Tibial artery (tissue), 4 donors: Measurements from ENCODE around the gene UQCC2.

Source experiments
- DNase-seq, 2 donors: peaks; one replicate each; pipeline ENCODE4 v3.0.0-alpha.2; 2019
- H3K27ac ChIP-seq, 2 donors: fragments of 200-600 bp; sonication (generic) in 1 of 2; 1 replicate in 1 of 2; 2 replicates in 1 of 2; pipeline ENCODE4 v1.5.1; 2018 to 2019; ENCODE audit warnings: mild to moderate bottlenecking in 1 of 2
- H3K27me3 ChIP-seq, 2 donors: fragments of 200-600 bp; sonication (generic) in 1 of 2; one replicate each; pipeline versions ENCODE4 v1.5.1 to v1.6.0; 2016 to 2019
- H3K36me3 ChIP-seq, 3 donors: fragments of 200-600 bp; sonication (generic) in 2 of 3; one replicate each; pipeline ENCODE4 v1.5.1; 2016 to 2019; ENCODE audit warnings: mild to moderate bottlenecking in 2 of 3
- H3K4me1 ChIP-seq, 4 donors: fragments of 200-600 bp; sonication (generic) in 2 of 4; 1 replicate in 3 of 4; 2 replicates in 1 of 4; pipeline ENCODE4 v1.5.1; 2016 to 2019
- H3K4me3 ChIP-seq, 2 donors: fragments of 200-600 bp; sonication (generic) in 1 of 2; 1 replicate in 1 of 2; 2 replicates in 1 of 2; pipeline ENCODE4 v1.5.1; 2018 to 2019; ENCODE audit warnings: mild to moderate bottlenecking in 2 of 2
- H3K9me3 ChIP-seq, 3 donors: fragments of 200-600 bp; sonication (generic) in 1 of 3; one replicate each; pipeline ENCODE4 v1.5.1; 2016 to 2019
- intact Hi-C: fragments of 100-400 bp; cut with DNase I; formaldehyde crosslinking; loops from one replicate; pipeline ENCODE4 v1.15.0; 2023; ENCODE audit warnings: low total_unique reads
- TF ChIP-seq, protein P1 (sequence below), 2 experiments: fragments of 200-600 bp in 1 of 2; fragments of 450-650 bp in 1 of 2; IDR thresholded peaks; one replicate each; pipeline ENCODE4 v1.5.1; 2017 to 2019; ENCODE audit warnings: antibody characterized with exemption in 2 of 2, mild to moderate bottlenecking in 1 of 2, moderate library complexity in 1 of 2

Gene UQCC2

DNA sequence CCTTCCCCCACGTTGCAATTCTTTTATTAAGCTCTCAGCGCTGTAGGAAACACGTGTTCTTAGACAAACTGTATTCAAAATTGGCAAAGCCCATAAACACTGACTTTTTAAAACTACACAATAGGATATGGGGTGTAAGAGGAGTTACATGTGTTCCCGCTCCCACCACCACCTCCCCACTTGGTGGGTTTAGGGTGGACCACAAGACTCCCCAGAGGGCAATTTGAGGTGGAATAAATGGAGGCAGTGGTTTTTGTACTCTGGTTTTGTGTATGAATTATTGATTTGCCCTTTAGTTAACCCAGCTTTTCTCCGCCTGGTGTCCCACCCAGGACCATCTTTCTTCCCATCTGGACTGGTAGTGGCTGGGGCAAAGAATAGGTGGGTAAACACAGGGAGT is 3.7 kb downstream of the UQCC2 start:
- H3K9me3 ChIP-seq: no peaks in the 10 kb centered on the region
- no peak overlapping the region for H3K4me3 ChIP-seq
- intact Hi-C loops: no loop called here
- peaks cover 0 to 4% (median 0%) of the 10 kb centered on the region in 3 donors for H3K36me3 ChIP-seq
- TF ChIP-seq, protein P1, sequence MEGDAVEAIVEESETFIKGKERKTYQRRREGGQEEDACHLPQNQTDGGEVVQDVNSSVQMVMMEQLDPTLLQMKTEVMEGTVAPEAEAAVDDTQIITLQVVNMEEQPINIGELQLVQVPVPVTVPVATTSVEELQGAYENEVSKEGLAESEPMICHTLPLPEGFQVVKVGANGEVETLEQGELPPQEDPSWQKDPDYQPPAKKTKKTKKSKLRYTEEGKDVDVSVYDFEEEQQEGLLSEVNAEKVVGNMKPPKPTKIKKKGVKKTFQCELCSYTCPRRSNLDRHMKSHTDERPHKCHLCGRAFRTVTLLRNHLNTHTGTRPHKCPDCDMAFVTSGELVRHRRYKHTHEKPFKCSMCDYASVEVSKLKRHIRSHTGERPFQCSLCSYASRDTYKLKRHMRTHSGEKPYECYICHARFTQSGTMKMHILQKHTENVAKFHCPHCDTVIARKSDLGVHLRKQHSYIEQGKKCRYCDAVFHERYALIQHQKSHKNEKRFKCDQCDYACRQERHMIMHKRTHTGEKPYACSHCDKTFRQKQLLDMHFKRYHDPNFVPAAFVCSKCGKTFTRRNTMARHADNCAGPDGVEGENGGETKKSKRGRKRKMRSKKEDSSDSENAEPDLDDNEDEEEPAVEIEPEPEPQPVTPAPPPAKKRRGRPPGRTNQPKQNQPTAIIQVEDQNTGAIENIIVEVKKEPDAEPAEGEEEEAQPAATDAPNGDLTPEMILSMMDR (IDR thresholded peaks at IDR 0.05): no peak
- H3K27me3 ChIP-seq: no peaks in the 10 kb centered on the region
- DNase-seq: no peak
- no peak overlapping the region for H3K27ac ChIP-seq
- peaks cover 0 to 9% (median 7%) of the 10 kb centered on the region in 4 donors for H3K4me1 ChIP-seq

GRCh38 chr6:33705955-33706725 is 5.4 kb downstream of the UQCC2 start:
- H3K9me3 ChIP-seq: no peaks in the 10 kb centered on the region
- intact Hi-C loops: no loop called here
- peaks cover 0 to 9% (median 7%) of the 10 kb centered on the region in 4 donors for H3K4me1 ChIP-seq
- no peak for DNase-seq
- H3K4me3 ChIP-seq: no peak overlapping the region
- H3K27me3 ChIP-seq: no peaks in the 10 kb centered on the region
- H3K36me3 ChIP-seq: peaks cover 0 to 4% (median 0%) of the 10 kb centered on the region in 3 donors
- H3K27ac ChIP-seq: no peak overlapping the region
- TF ChIP-seq, protein P1 (IDR thresholded peaks at IDR 0.05): no peak

DNA sequence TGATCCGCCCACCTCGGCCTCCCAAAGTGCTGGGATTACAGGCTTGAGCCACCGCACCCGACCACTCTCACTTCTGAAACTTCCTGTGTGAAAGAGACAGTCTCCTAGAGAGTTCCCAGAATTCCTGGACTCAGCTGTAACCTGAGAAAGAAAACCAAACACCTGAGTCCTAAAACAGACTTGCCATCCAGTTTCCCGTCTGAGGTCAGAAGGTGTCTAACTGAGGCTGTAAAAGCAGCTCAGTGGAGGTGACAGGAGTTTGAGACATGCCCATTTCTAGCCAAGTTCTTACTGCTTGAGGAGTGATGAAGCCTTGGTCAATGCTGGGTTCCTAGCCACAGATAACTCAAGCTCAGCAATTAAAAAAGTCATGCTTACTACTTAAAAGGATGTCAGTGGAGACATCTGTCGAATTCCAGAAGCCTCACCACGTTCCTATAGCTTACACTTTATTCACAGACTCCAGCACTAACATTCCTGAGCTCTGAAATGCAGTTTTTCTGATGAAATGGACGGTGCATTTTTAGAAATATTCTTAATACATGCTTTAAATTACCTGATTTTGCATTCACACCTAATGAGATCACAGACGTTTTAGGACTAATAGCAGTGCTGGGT is 6.1 kb downstream of the UQCC2 start:
- Histone ChIP-seq H3K9me3 (no peaks in the 10 kb centered on the region), H3K36me3 (peaks cover 0 to 4% (median 0%) of the 10 kb centered on the region in 3 donors), H3K4me3 (no peak overlapping the region), H3K27ac (no peak overlapping the region), H3K4me1 (peaks cover 0 to 2% (median under 1%) of the 10 kb centered on the region in 4 donors), H3K27me3 (no peaks in the 10 kb centered on the region)
- TF ChIP-seq, protein P1 (IDR thresholded peaks at IDR 0.05): no peak
- intact Hi-C loops: no loop called here
- DNase-seq: no peak

DNA sequence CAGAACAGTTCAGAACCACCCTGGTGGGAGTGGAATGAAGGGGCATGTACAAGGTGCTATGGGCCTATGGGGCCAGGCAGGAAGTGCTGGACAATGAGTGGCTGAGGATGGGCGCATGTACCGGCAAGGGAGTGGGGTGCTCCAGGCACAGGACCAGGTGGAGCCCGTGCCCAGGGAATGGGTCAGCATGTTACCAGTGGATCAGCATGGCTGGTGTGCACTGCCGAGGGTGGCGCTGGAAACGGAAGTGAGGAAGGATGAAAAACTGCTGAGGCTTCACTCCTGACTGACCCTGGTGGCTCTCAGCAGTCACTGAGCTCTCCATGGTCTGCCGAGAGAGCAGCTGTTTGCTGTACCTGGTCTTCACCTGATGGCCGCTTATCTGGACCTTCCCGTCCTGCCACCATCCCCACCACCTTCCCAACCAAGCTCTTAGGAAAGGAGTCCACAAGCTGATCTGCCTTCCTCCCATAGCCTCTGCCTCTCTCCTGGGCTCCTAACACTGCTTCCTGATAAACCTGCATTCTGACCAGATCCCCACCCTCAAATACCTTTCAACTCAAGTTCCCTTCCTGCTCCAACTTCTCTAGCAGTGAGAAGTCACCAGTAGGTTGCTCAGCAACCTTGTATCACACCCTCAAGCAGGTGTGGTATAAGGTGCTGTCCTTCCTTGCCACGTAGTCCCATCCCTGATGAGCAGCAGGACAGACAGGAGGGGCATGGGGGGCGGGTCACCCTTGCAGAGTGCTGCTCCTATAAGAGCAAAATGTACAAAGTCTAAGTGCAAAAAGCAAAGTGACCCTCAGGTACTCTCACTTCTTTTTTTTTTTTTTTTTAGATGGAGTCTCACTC is 7.1 kb downstream of the UQCC2 start:
- intact Hi-C loops: no loop called here
- no peak overlapping the region for H3K27ac ChIP-seq
- TF ChIP-seq, protein P1 (IDR thresholded peaks at IDR 0.05): no peak

GRCh38 chr6:33702345-33702977 is 9.0 kb downstream of the UQCC2 start:
- intact Hi-C loops: no loop called here

More for the DNA sequence above, 7.1 kb downstream of the UQCC2 start:
- H3K27me3 ChIP-seq: no peaks in the 10 kb centered on the region
- H3K4me3 ChIP-seq: no peak overlapping the region
- no peaks in the 10 kb centered on the region for H3K4me1 ChIP-seq
- H3K36me3 ChIP-seq: peaks cover 0 to 4% (median 0%) of the 10 kb centered on the region in 3 donors
- no peak for DNase-seq
- H3K9me3 ChIP-seq: no peaks in the 10 kb centered on the region

More at GRCh38 chr6:33702345-33702977, 9.0 kb downstream of the UQCC2 start:
- Histone ChIP-seq H3K36me3 (peaks cover 0 to 16% (median 0%) of the 10 kb centered on the region in 3 donors), H3K27ac (no peak overlapping the region), H3K4me1 (peaks cover 0 to under 1% (median under 1%) of the 10 kb centered on the region in 4 donors), H3K27me3 (no peaks in the 10 kb centered on the region), H3K9me3 (no peaks in the 10 kb centered on the region), H3K4me3 (no peak overlapping the region)
- TF ChIP-seq, protein P1 (IDR thresholded peaks at IDR 0.05): peak; percentile 45 to 46
- DNase-seq: peak in 1 of 2 donors; percentile 49
